SU-DHL-6 (cell line): ENCODE results near the gene TDRD9.
"Not testable (repeated sequence)": the region's sequence is repeated elsewhere in the genome, so short reads cannot be mapped to it uniquely, and the experiment has no call there.

Source experiments
- H2AFZ ChIP-seq: fragments of 200-600 bp; sonication (generic); 2 replicates; pipeline ENCODE4 v1.6.1; 2014; ENCODE audit warnings: low read depth, mild to moderate bottlenecking, moderate library complexity, mixed read lengths, antibody characterized with exemption, low read length; ENCODE audit not compliant: severe bottlenecking
- H3F3A ChIP-seq: fragments of 200-600 bp; shearing (Covaris generic); 2 replicates; pipeline ENCODE4 v1.6.0; 2016; ENCODE audit warnings: antibody characterized with exemption, mild to moderate bottlenecking; ENCODE audit not compliant: insufficient read depth
- H3K27ac ChIP-seq: fragments of 200-600 bp; sonication (generic); 2 replicates; pipeline ENCODE4 v1.5.1; 2016; ENCODE audit warnings: low read depth, mild to moderate bottlenecking, low read length, moderate library complexity, mixed read lengths
- H3K27me3 ChIP-seq: fragments of 200-600 bp; sonication (generic), shearing (Covaris generic); 2 replicates; pipeline ENCODE4 v1.6.0; 2014; ENCODE audit warnings: mild to moderate bottlenecking, low read length
- H3K36me3 ChIP-seq: fragments of 200-600 bp; sonication (generic); 2 replicates; pipeline ENCODE4 v1.6.1; 2014; ENCODE audit warnings: mild to moderate bottlenecking, low read length, mixed read lengths
- H3K4me2 ChIP-seq: fragments of 300-600, 200-600 bp; shearing (Covaris generic), sonication (generic); 2 replicates; pipeline ENCODE4 v1.6.0; 2014; ENCODE audit warnings: low read length, low read depth, mild to moderate bottlenecking; ENCODE audit not compliant: poor library complexity, severe bottlenecking
- H3K4me3 ChIP-seq: fragments of 200-600 bp; sonication (generic); 2 replicates; pipeline ENCODE4 v1.5.1; 2014; ENCODE audit warnings: antibody characterized with exemption, low read length, mild to moderate bottlenecking, mixed read lengths; ENCODE audit not compliant: insufficient read depth, poor library complexity, severe bottlenecking
- H3K79me2 ChIP-seq: fragments of 200-600 bp; sonication (generic); 2 replicates; pipeline ENCODE4 v1.6.1; 2014; ENCODE audit warnings: mild to moderate bottlenecking, low read length, moderate library complexity; ENCODE audit not compliant: insufficient read depth
- H3K9ac ChIP-seq: fragments of 200-600 bp; sonication (generic); 2 replicates; pipeline ENCODE4 v1.7.0; 2014; ENCODE audit warnings: mild to moderate bottlenecking, low read length
- H3K9me2 ChIP-seq: fragments of 200-600 bp; sonication (generic); replicated peaks from 2 replicates; pipeline ENCODE4 v1.6.1; 2014; ENCODE audit warnings: low read length; ENCODE audit not compliant: insufficient read depth
- H3K9me3 ChIP-seq: fragments of 200-600 bp; sonication (generic); 2 replicates; pipeline ENCODE4 v1.6.1; 2014; ENCODE audit warnings: low read length, mixed read lengths; ENCODE audit not compliant: insufficient read depth
- H4K20me1 ChIP-seq: fragments of 200-600 bp; sonication (generic); 2 replicates; pipeline ENCODE4 v1.6.1; 2014; ENCODE audit warnings: low read depth, mild to moderate bottlenecking, antibody characterized with exemption, low read length, moderate library complexity, mixed read lengths
- EZH2phosphoT487 ChIP-seq: fragments of 200-600 bp; sonication (generic), shearing (Covaris generic); conservative IDR thresholded peaks from 2 replicates; pipeline ENCODE4 v1.6.1; 2018; ENCODE audit warnings: mild to moderate bottlenecking, antibody characterized with exemption, low read length, moderate library complexity, mixed read lengths
- TF ChIP-seq, protein P1 (sequence below): fragments of 200-600 bp; sonication (generic); IDR thresholded peaks from one replicate; pipeline ENCODE4 v1.5.1; 2017; ENCODE audit warnings: antibody characterized with exemption, mild to moderate bottlenecking, low read length, moderate library complexity; ENCODE audit not compliant: insufficient read depth, poor library complexity, severe bottlenecking

The TDRD9 gene

GRCh38 chr14:103887557-103888115 lies 40.6 kb upstream of the TDRD9 start:
- Histone ChIP-seq H4K20me1 (no peaks in the 10 kb centered on the region), H3K27me3 (no peaks in the 10 kb centered on the region), H2AFZ (no peak overlapping the region), H3K9me2 (no peaks in the 10 kb centered on the region), H3K9ac (no peak overlapping the region), H3K9me3 (no peaks in the 10 kb centered on the region), H3K27ac (no peak overlapping the region), H3K4me3 (no peak overlapping the region), H3F3A (no peaks in the 10 kb centered on the region), H3K36me3 (no peaks in the 10 kb centered on the region), H3K79me2 (no peaks in the 10 kb centered on the region), H3K4me2 (no peak overlapping the region)
- TF ChIP-seq EZH2phosphoT487: no peak
- TF ChIP-seq, protein P1, sequence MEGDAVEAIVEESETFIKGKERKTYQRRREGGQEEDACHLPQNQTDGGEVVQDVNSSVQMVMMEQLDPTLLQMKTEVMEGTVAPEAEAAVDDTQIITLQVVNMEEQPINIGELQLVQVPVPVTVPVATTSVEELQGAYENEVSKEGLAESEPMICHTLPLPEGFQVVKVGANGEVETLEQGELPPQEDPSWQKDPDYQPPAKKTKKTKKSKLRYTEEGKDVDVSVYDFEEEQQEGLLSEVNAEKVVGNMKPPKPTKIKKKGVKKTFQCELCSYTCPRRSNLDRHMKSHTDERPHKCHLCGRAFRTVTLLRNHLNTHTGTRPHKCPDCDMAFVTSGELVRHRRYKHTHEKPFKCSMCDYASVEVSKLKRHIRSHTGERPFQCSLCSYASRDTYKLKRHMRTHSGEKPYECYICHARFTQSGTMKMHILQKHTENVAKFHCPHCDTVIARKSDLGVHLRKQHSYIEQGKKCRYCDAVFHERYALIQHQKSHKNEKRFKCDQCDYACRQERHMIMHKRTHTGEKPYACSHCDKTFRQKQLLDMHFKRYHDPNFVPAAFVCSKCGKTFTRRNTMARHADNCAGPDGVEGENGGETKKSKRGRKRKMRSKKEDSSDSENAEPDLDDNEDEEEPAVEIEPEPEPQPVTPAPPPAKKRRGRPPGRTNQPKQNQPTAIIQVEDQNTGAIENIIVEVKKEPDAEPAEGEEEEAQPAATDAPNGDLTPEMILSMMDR: no peak

GRCh38 chr14:103889002-103889312 lies 39.3 kb upstream of the TDRD9 start:
- not testable (repeated sequence) for H2AFZ ChIP-seq, H3K9me2 ChIP-seq, H3K9me3 ChIP-seq, H3K36me3 ChIP-seq, H4K20me1 ChIP-seq, H3K27ac ChIP-seq, H3K9ac ChIP-seq, H3K4me3 ChIP-seq, H3K27me3 ChIP-seq, H3K4me2 ChIP-seq, H3K79me2 ChIP-seq, H3F3A ChIP-seq

DNA sequence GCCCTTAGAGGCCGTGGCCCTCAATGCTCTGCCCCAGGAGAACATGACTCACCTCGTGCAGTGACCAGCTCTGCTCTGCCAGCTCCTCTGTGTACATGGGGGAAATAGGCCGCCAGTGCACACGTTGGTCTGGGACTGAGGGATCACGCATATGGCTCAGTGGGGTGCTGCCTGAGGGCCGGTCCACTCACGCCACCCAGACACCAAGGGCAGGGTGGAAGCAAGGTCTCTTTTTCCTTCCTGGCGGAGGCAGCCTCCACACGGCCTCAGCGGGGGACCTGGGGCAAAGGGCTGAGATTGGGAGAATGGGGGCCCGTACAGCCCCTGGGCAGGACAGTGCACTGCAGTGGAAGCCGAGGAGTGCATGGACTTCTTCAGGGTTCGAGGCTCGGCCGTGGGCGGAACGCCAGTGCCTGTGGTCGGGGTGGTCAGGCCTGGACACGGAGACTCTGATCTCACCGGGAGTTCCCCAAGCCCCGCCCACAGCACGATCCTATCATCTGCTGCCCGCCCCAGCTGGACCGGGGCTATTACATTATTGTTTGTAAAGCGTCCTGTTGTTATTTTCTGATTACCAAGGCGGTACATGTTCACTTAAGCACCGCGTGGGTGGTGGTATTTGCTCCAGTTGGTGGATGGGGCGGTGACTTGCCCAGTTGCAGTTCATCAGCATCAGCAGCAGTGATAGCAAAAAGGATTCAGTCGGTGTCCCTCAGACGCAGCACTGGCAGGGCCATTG lies 38.8 kb upstream of the TDRD9 start:
- Histone ChIP-seq H3K36me3 (no peaks in the 10 kb centered on the region), H2AFZ (no peak overlapping the region), H3K27me3 (no peaks in the 10 kb centered on the region), H3K9me3 (no peaks in the 10 kb centered on the region), H3F3A (no peaks in the 10 kb centered on the region), H3K4me2 (no peak overlapping the region), H3K9me2 (no peaks in the 10 kb centered on the region), H3K27ac (no peak overlapping the region), H3K4me3 (no peak overlapping the region), H3K79me2 (no peaks in the 10 kb centered on the region), H3K9ac (no peak overlapping the region), H4K20me1 (no peaks in the 10 kb centered on the region)
- no peak for TF ChIP-seq EZH2phosphoT487
- TF ChIP-seq, protein P1: no peak

- Histone ChIP-seq H4K20me1 (no peaks in the 10 kb centered on the region), H3K79me2 (no peaks in the 10 kb centered on the region), H3K9me2 (no peaks in the 10 kb centered on the region), H3K4me2 (no peak overlapping the region), H3K27me3 (no peaks in the 10 kb centered on the region), H3K9me3 (no peaks in the 10 kb centered on the region), H3F3A (no peaks in the 10 kb centered on the region), H3K36me3 (no peaks in the 10 kb centered on the region), H2AFZ (no peak overlapping the region), H3K27ac (no peak overlapping the region), H3K4me3 (no peak overlapping the region), H3K9ac (no peak overlapping the region)
- TF ChIP-seq, protein P1: no peak
- no peak for TF ChIP-seq EZH2phosphoT487
These were observed 38.2 kb upstream of the TDRD9 start for GRCh38 chr14:103890052-103890371.
